NCI-H1105 treated with DMSO at 0.1 percent for 48 hours (cell line): ENCODE data around the gene SLC24A4.

Experiments used
- DNase-seq: peaks from one replicate; lab custom pipeline; 2025; lab: John Stamatoyannopoulos, UW

SLC24A4 gene

GRCh38 chr14:92437729-92438285 is 114.8 kb downstream of the SLC24A4 start:
- no peak for DNase-seq

- peak; percentile 88 for DNase-seq
These were observed 116.8 kb downstream of the SLC24A4 start for GRCh38 chr14:92439537-92440344.

- DNase-seq: no peak
These were observed 117.5 kb downstream of the SLC24A4 start for GRCh38 chr14:92440345-92441003.

- DNase-seq: no peak
These were observed 119.0 kb downstream of the SLC24A4 start for GRCh38 chr14:92441751-92442504.

GRCh38 chr14:92443167-92443566 is 120.2 kb downstream of the SLC24A4 start:
- no peak for DNase-seq

GRCh38 chr14:92443741-92444140 is 120.8 kb downstream of the SLC24A4 start:
- no peak for DNase-seq

GRCh38 chr14:92446771-92447170 is 123.8 kb downstream of the SLC24A4 start:
- DNase-seq: no peak

GRCh38 chr14:92447416-92448197 is 124.6 kb downstream of the SLC24A4 start:
- DNase-seq: no peak

- no peak for DNase-seq
These were observed 125.8 kb downstream of the SLC24A4 start for GRCh38 chr14:92448786-92449185.

- DNase-seq: no peak
These were observed 126.6 kb downstream of the SLC24A4 start for GRCh38 chr14:92449404-92450181.

GRCh38 chr14:92450351-92451070 is 127.5 kb downstream of the SLC24A4 start:
- no peak for DNase-seq

GRCh38 chr14:92451245-92451644 is 128.3 kb downstream of the SLC24A4 start:
- DNase-seq: no peak

- no peak for DNase-seq
These were observed 128.8 kb downstream of the SLC24A4 start for GRCh38 chr14:92451755-92452154.

- no peak for DNase-seq
These were observed 129.5 kb downstream of the SLC24A4 start for GRCh38 chr14:92452471-92452870.

- no peak for DNase-seq
These were observed 130.7 kb downstream of the SLC24A4 start for GRCh38 chr14:92453691-92454090.

- no peak for DNase-seq
These were observed 132.3 kb downstream of the SLC24A4 start for GRCh38 chr14:92455231-92455630.

GRCh38 chr14:92456215-92457015 is 133.4 kb downstream of the SLC24A4 start:
- peak; percentile 27 for DNase-seq

- no peak for DNase-seq
These were observed 134.1 kb downstream of the SLC24A4 start for GRCh38 chr14:92457016-92457565.
